Keratinocyte (primary cell): ENCODE measurements around the gene KCNJ6. TPM values are rescaled to one million over a fixed set of nuclear protein-coding genes. Genes with fewer than 3 reads are reported as not detected.

Experiments used
- DNase-seq: peaks from one replicate; pipeline ENCODE4 v3.0.0-alpha.2; 2011; ENCODE audit warnings: low read depth, missing footprints, low spot score
- FAIRE-seq: peaks from 2 replicates; lab custom pipeline; 2011; peaks lifted over from hg19 to GRCh38; lab: Jason Lieb, UNC
- H2AFZ ChIP-seq: 2 replicates; pipeline ENCODE4 v1.6.0; 2012; ENCODE audit warnings: low read length, control low read depth, inconsistent platforms; ENCODE audit not compliant: control insufficient read depth
- H3K27ac ChIP-seq: 2 replicates; pipeline ENCODE4 v1.5.1; 2011; ENCODE audit warnings: low read length; ENCODE audit not compliant: control insufficient read depth, insufficient read depth
- H3K27me3 ChIP-seq: 3 replicates; pipeline ENCODE4 v1.6.0; 2011; ENCODE audit warnings: low read length; ENCODE audit not compliant: control insufficient read depth, insufficient read depth; ENCODE audit errors: extremely low read depth
- H3K36me3 ChIP-seq, 2 experiments: 2 replicates in 1 of 2; 3 replicates in 1 of 2; pipeline ENCODE4 v1.5.1; 2011; ENCODE audit warnings: low read length in 2 of 2, mild to moderate bottlenecking in 1 of 2; ENCODE audit not compliant: control insufficient read depth in 2 of 2, insufficient read depth in 2 of 2; ENCODE audit errors: extremely low read depth in 1 of 2
- H3K4me1 ChIP-seq: 3 replicates; pipeline ENCODE4 v1.5.1; 2011; ENCODE audit warnings: low read length; ENCODE audit not compliant: control insufficient read depth, insufficient read depth; ENCODE audit errors: extremely low read depth
- H3K4me2 ChIP-seq: 3 replicates; pipeline ENCODE4 v1.6.0; 2011; ENCODE audit warnings: low read depth, low read length; ENCODE audit not compliant: control insufficient read depth, insufficient read depth; ENCODE audit errors: extremely low read depth
- H3K4me3 ChIP-seq, 3 experiments: fragments of 200-600 bp in 1 of 3; sonication (generic) in 1 of 3; 2 replicates in 2 of 3; 3 replicates in 1 of 3; pipeline ENCODE4 v1.5.1; 2011 to 2016; ENCODE audit warnings: low read length in 3 of 3, mild to moderate bottlenecking in 3 of 3, control low read depth in 2 of 3, inconsistent platforms in 1 of 3, low read depth in 1 of 3, mixed read lengths in 1 of 3, mixed run types in 1 of 3, moderate library complexity in 1 of 3; ENCODE audit not compliant: control insufficient read depth in 2 of 3, insufficient read depth in 2 of 3; ENCODE audit errors: extremely low read depth in 1 of 3
- H3K79me2 ChIP-seq: 2 replicates; pipeline ENCODE4 v1.6.0; 2012; ENCODE audit warnings: low read length; ENCODE audit not compliant: control insufficient read depth, insufficient read depth
- H3K9ac ChIP-seq: 3 replicates; pipeline ENCODE4 v1.6.0; 2011; ENCODE audit warnings: low read length; ENCODE audit not compliant: control insufficient read depth, insufficient read depth; ENCODE audit errors: extremely low read depth
- H3K9me1 ChIP-seq: 3 replicates; pipeline ENCODE4 v1.6.0; 2011; ENCODE audit warnings: low read length; ENCODE audit not compliant: control insufficient read depth, insufficient read depth; ENCODE audit errors: extremely low read depth
- H3K9me3 ChIP-seq: 2 replicates; pipeline ENCODE4 v1.5.1; 2012; ENCODE audit warnings: low read depth, low read length; ENCODE audit not compliant: control insufficient read depth
- H4K20me1 ChIP-seq: 3 replicates; pipeline ENCODE4 v1.6.0; 2011; ENCODE audit warnings: low read length; ENCODE audit not compliant: control insufficient read depth, insufficient read depth; ENCODE audit errors: extremely low read depth
- CTCF ChIP-seq, 3 experiments: IDR thresholded peaks in 1 of 3; conservative IDR thresholded peaks in 1 of 3; optimal IDR thresholded peaks in 1 of 3; 2 replicates in 2 of 3; 3 replicates in 1 of 3; pipeline versions ENCODE3 to v1.5.1; 2011; ENCODE audit warnings: low read length in 3 of 3, mild to moderate bottlenecking in 3 of 3, moderate library complexity in 2 of 3, control low read depth in 1 of 3, inconsistent platforms in 1 of 3; ENCODE audit not compliant: insufficient read depth in 2 of 3; ENCODE audit errors: extremely low read depth in 1 of 3
- EZH2 ChIP-seq: IDR thresholded peaks from one replicate; pipeline ENCODE4 v1.6.1; 2012; ENCODE audit warnings: inconsistent platforms, mild to moderate bottlenecking, low read length, moderate library complexity
- dilution Hi-C: fragments of 300-500 bp; cut with MboI; formaldehyde crosslinking; loops from one replicate; pipeline ENCODE4 v1.7.0; 2020; ENCODE audit warnings: low sequenced_read_pairs; ENCODE audit not compliant: extremely low pct_ligation_motif_present
- polyA plus RNA-seq, 5 experiments: library from polyadenylated mRNA; depleted of rRNA in 3 of 5; stranded (reverse) in 3 of 5; stranded (forward) in 1 of 5; unstranded in 1 of 5; fragments of >200 nt; gene quantifications; 1 replicate in 1 of 5; 2 replicates in 3 of 5; 3 replicates in 1 of 5; pipeline versions ENCODE4 v1.2.1 to v1.2.3, GENCODE V29; 2011 to 2012; ENCODE audit warnings: missing spikeins in 2 of 5, low read depth in 1 of 5, low replicate concordance in 1 of 5

The KCNJ6 gene
- polyA plus RNA-seq, 1 donor (not counting 4 experiments of a cell fraction or from before 2014, with no cell fraction given), result not detected

- no peak overlapping the region for H3K27ac ChIP-seq
- H3K9me1 ChIP-seq, result no peaks in the 10 kb centered on the region
- H3K4me1 ChIP-seq, result peaks cover 7% of the 10 kb centered on the region
- no peak overlapping the region for H3K4me2 ChIP-seq
- peaks cover 5% of the 10 kb centered on the region for H3K27me3 ChIP-seq
- no peak overlapping the region for H2AFZ ChIP-seq
- TF ChIP-seq CTCF (optimal IDR thresholded peaks at IDR 0.05 in 1 of 3, IDR thresholded peaks at IDR 0.05 in 1 of 3, conservative IDR thresholded peaks at IDR 0.05 in 1 of 3; ENCODE audit: extremely low read depth in 1 of 3, insufficient read depth in 2 of 3, low read length in 3 of 3) (no peak), EZH2 (no peak)
- FAIRE-seq (no peak), DNase-seq (no peak)
- H3K4me3 ChIP-seq, result no peak overlapping the region
- no peaks in the 10 kb centered on the region for H3K79me2 ChIP-seq
- dilution Hi-C loops, result no loop called here
- H4K20me1 ChIP-seq, result no peaks in the 10 kb centered on the region
- H3K9me3 ChIP-seq, result no peaks in the 10 kb centered on the region
- no peak overlapping the region for H3K9ac ChIP-seq
- no peaks in the 10 kb centered on the region for H3K36me3 ChIP-seq
Observed at GRCh38 chr21:37654596-37654995, 261.7 kb downstream of the KCNJ6 start.

DNA sequence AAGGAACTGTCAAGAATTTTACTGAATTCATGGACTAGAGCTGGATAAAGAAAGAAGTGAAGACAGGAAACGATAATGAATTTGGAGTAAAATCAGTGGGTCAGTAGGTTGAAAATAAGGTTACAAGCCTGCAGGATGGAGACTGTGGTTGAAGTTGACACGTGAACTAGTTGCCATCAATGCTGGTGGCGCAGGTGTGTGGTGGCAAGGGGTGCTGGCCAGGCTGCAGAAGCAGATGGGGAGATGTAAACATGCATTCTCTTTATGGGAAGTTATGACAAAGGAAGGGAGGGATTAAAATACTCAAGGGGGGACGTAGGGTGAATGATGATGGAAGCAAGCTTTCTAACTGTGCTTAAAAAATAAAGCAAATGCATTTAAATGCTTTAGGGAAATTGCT, 263.1 kb downstream of the KCNJ6 start:
- Histone ChIP-seq H3K36me3 (no peaks in the 10 kb centered on the region), H3K4me2 (no peak overlapping the region), H3K79me2 (no peaks in the 10 kb centered on the region), H3K4me1 (peaks cover 2% of the 10 kb centered on the region), H2AFZ (no peak overlapping the region), H3K9me3 (no peaks in the 10 kb centered on the region), H3K27me3 (peaks cover 5% of the 10 kb centered on the region), H3K9me1 (no peaks in the 10 kb centered on the region), H4K20me1 (no peaks in the 10 kb centered on the region), H3K9ac (no peak overlapping the region), H3K27ac (no peak overlapping the region), H3K4me3 (no peak overlapping the region)
- FAIRE-seq, result no peak
- TF ChIP-seq CTCF (optimal IDR thresholded peaks at IDR 0.05 in 1 of 3, IDR thresholded peaks at IDR 0.05 in 1 of 3, conservative IDR thresholded peaks at IDR 0.05 in 1 of 3; ENCODE audit: extremely low read depth in 1 of 3, insufficient read depth in 2 of 3, low read length in 3 of 3) (no peak), EZH2 (no peak)
- dilution Hi-C loops, result no loop called here
- DNase-seq, result no peak
